D721Med (cell line): ENCODE results near the gene DNAJB6.

Experiments
- DNase-seq: peaks from one replicate; pipeline ENCODE4 v3.0.0; 2011; ENCODE audit warnings: low spot score; ENCODE audit not compliant: insufficient read length
- FAIRE-seq: peaks from 2 replicates; lab custom pipeline; 2011; peaks lifted over from hg19 to GRCh38; lab: Jason Lieb, UNC
- TF ChIP-seq, protein P1 (sequence below): IDR thresholded peaks from 2 replicates; pipeline ENCODE4 v1.5.1; 2012; ENCODE audit warnings: mild to moderate bottlenecking, control low read depth; ENCODE audit not compliant: insufficient read depth; ENCODE audit errors: missing control alignments

DNAJB6 gene

DNA sequence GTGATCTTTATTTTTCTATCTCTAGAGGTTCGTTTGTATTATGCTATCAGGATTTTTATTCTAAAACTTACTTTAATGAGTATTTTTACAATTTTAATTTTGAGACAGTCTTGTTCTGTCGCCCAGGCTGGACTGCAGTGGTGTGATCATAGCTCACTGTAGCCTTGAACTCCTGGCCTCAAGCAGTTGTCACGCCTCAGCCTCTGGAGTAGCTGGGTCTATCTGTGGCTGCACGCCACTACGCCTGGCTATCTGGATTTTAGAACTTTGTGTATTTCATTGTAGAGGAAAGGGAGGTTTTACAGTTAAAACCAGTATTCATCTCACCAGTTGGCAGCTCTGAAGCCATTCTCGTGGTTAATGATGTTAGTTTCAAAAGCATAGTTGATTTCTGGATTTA, 25.9 kb downstream of the DNAJB6 start:
- TF ChIP-seq, protein P1, sequence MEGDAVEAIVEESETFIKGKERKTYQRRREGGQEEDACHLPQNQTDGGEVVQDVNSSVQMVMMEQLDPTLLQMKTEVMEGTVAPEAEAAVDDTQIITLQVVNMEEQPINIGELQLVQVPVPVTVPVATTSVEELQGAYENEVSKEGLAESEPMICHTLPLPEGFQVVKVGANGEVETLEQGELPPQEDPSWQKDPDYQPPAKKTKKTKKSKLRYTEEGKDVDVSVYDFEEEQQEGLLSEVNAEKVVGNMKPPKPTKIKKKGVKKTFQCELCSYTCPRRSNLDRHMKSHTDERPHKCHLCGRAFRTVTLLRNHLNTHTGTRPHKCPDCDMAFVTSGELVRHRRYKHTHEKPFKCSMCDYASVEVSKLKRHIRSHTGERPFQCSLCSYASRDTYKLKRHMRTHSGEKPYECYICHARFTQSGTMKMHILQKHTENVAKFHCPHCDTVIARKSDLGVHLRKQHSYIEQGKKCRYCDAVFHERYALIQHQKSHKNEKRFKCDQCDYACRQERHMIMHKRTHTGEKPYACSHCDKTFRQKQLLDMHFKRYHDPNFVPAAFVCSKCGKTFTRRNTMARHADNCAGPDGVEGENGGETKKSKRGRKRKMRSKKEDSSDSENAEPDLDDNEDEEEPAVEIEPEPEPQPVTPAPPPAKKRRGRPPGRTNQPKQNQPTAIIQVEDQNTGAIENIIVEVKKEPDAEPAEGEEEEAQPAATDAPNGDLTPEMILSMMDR: no peak
- no peak for DNase-seq
- no peak for FAIRE-seq

DNA sequence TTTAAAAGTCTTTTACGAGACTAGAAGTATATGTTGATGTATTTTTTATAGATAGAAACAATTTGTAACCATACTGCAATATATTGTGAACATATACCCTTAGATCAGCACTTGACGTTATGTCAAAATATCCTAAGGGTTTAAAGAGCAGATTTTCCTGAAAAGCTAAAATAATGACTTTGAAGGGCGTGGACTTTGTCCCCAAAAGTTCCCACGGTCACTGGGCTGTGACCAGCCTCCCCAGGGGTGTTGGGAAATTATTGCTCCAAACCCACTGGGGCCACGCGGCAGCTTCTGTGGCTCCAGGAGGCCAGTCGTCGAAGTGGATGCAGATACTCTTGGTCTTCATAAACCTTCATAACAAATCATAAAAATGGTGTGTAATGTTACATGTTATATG, 29.9 kb downstream of the DNAJB6 start:
- FAIRE-seq (no peak), DNase-seq (no peak)
- TF ChIP-seq, protein P1: no peak

DNA sequence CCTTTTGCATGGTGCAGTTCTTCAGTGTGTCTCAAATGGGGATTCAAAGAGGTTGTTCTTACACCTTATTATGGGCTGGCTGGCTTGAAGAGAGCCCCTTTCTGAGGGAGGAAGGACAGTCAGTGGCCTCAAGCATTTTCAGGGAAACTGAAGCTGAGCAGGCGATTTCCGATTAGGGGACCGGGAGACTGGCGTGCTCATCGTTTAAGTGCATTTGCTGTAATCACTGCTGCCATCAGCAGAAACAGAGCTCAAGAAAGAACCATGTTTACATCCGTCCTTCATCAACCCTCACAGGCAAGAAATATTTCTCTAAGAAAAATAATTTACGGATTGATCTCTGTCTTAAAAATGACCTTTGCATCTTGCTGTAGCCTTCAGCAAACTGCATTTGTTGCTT, 32.2 kb downstream of the DNAJB6 start:
- no peak for FAIRE-seq
- TF ChIP-seq, protein P1: no peak

DNA sequence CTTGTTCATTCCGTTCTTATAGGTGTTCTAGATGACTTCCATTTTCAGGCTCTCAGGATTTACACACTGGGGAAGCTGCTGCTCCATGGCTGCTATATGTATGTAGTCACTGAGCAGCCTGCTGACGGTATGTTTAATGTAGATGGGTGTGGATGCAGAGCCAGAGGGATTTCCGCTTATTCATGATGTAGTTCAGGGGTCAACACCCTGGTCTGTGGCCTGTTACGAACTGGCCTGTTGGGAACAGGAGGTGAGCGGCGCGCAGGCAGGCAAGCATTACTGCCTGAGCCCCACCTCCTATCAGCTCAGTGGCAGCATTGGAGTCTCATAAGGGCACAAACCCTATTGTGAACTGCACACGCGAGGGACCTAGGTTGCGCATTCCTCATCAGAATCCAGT, 33.9 kb downstream of the DNAJB6 start:
- FAIRE-seq: no peak
- TF ChIP-seq, protein P1: no peak
- no peak for DNase-seq

More for the DNA sequence above, 32.2 kb downstream of the DNAJB6 start:
- DNase-seq: no peak

DNA sequence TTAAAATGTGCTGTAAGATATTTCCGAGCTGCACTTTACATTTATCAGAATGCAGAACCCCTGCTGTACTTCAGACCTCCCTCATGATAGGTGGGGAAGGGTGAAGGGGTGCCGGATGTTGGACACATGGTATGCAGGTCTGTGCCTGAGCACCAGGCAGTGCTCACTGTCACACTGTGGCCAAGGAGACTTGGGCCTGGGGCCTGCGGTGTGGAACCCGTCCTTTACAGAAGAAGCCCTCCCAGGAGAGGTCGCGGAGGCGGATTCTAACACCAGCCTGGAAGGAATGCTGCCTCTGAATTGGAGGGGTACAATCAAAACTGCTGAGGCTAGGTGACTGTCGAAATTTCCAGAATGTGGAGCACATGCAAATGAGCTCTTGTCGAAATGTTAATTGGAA, 34.5 kb downstream of the DNAJB6 start:
- TF ChIP-seq, protein P1: no peak
- DNase-seq (no peak), FAIRE-seq (no peak)

DNA sequence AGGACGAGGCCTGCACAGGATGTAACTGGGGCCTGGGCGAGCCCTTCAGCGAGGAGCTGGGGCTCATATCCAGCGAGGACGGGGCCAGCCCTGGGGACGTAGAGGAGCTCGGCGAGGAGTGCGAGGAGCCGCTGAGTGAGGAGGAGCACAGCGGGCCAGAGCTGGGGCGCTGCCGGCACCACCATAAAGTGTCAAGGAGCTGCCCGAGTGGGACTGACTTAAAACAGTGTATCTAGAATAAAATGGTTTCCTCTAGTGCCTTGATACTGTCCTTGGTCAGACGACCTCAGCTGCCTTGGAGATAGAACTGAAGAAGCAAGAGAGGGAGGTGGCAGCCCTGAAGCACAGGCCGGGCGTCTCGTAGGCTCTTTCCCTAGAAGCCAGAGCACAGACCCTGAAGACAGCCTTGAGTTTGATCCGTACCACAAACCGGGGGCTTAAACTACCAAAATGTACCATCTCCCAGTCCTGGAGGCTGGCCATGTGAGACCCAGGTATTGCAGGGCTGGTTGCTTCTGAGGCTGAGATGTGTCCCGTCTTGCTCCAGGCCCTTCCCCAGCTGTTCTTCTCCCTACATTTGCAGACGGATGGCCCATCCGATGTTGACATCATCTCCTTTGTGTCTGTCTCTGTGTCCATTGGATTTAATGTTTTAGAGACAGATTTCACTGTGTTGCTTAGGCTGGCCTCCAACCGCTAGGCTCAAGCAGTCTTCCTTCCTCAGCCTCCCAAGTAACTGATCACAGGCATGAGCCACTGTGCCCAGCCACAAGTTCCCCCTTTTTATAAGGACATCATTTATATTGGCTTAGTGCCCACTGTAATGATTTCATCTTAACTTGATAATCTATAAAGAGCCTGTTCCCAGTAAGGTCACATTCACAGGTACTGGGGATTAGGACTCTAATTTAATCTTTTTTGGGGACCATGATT, 35.8 kb downstream of the DNAJB6 start:
- TF ChIP-seq, protein P1: no peak
- DNase-seq (no peak), FAIRE-seq (no peak)

DNA sequence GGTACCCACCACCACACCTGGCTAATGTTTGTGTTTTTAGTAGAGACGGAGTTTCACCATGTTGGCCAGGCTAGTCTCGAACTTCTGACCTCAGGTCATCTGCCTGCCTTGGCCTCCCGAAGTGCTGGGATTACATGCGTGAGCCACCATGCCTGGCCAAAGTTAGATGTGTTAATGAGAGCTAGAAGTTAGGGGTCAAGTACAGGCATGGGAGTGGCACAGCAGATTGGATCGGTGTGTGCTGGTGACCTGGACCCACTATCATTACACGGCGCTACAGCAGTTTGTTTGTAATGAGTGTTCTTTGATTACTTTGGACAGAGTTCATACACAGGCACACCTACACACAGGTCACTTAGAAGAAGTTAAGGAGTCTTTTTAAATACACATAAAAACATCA, 36.7 kb downstream of the DNAJB6 start:
- TF ChIP-seq, protein P1: no peak
- no peak for DNase-seq
- FAIRE-seq: no peak
